Caki2 (cell line): ENCODE data around the gene OR8A1. TPM values are rescaled to one million over a fixed set of nuclear protein-coding genes. Genes with fewer than 3 reads are reported as not detected.

Experiments
- total RNA-seq: library from RNA; depleted of rRNA; stranded (reverse); fragments of >200 nt; shearing (Covaris generic); gene quantifications from 2 replicates; pipeline ENCODE4 v1.2.3, GENCODE V29; 2014; ENCODE audit warnings: low replicate concordance; rRNA removed

The OR8A1 gene
- total RNA-seq, 1 experiment from 2014 or later = not detected

Other genes starting within 250 kb of the OR8A1 start
- gene OR8D2, start 249.8 kb upstream of the OR8A1 start, total RNA-seq = not detected in 2 replicates
- not detected in 2 replicates for gene OR8B2, start 185.5 kb upstream of the OR8A1 start, total RNA-seq
- gene OR8B3, start 171.0 kb upstream of the OR8A1 start, total RNA-seq = not detected in 2 replicates
- not detected in 2 replicates for gene OR8B4, start 145.1 kb upstream of the OR8A1 start, total RNA-seq
- gene OR8B8, start 124.3 kb upstream of the OR8A1 start, total RNA-seq = not detected in 2 replicates
- gene OR8B12, start 26.3 kb upstream of the OR8A1 start, total RNA-seq = not detected in 2 replicates
- gene PANX3, start 41.4 kb downstream of the OR8A1 start, total RNA-seq = not detected in 2 replicates
- gene TBRG1, start 52.9 kb downstream of the OR8A1 start, total RNA-seq = 11.1 and 19.3 TPM in 2 replicates
- gene SIAE, start 103.7 kb downstream of the OR8A1 start, total RNA-seq = 9.2 and 14.1 TPM in 2 replicates
- gene SPA17, start 103.9 kb downstream of the OR8A1 start, total RNA-seq = 5.3 and 7.3 TPM in 2 replicates
- 1.4 TPM in 1 of 2 replicates, not detected in the other for gene NRGN, start 169.9 kb downstream of the OR8A1 start, total RNA-seq
- not detected in 2 replicates for gene VSIG2, start 182.3 kb downstream of the OR8A1 start, total RNA-seq
- gene ESAM, start 192.3 kb downstream of the OR8A1 start, total RNA-seq = 0.96 and 2.5 TPM in 2 replicates
- 7.5 and 13.6 TPM in 2 replicates for gene MSANTD2, start 230.4 kb downstream of the OR8A1 start, total RNA-seq